Measurements from ENCODE around the gene POU6F2. TPM values are rescaled to one million over a fixed set of nuclear protein-coding genes. Genes with fewer than 3 reads are reported as not detected.
"Not testable (repeated sequence)": the region's sequence is repeated elsewhere in the genome, so short reads cannot be mapped to it uniquely, and the experiment has no call there.

POU6F2 gene
- total and polyA plus RNA-seq, 2 donors (not counting 1 experiment from before 2014, with no cell fraction given) = 0.47 TPM; not detected in 1

DNA sequence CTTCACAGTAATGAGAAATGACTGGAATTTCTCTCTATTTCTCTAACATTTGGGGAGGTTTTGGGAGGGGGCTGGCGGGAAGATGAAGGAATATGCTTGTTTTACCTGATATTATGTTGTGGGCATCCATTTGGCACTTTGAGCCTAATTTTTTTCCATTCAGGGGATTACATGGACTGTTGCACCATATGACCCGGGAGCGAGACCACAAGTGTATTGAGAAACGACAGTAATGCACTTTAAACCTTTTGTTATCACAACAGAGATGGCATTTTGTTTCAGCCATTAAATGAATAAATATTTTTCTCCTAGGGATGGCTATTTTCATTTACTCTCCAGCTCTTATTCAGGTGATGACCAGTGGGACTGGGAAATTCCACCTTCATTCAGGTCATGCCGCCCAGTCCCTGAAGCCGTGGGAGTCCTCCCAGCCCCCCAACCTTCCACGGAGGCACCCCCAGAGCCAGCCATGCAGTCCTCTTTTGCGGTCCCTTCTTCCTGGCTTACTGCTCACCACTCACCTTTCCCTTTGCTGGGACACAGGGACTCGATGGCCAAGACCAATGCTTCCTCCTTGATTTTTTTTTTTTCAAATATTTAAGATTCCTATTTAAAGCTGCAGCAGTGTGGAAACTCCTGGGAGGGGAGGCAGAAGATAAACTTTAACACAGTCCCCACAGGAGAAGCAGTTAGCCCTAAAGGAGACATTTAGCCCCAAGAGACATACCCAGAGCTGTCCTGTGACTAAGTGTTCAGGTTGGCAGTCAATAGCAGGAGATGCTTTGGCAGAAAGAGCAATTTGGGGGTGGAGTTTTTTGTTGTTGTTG is 397.6 kb downstream of the POU6F2 start:
- Histone ChIP-seq H3K4me1 (ENCODE audit: control insufficient read depth in 2 of 2, insufficient read depth in 2 of 2, low read length in 2 of 2) (no peaks in the 10 kb centered on the region), H3K4me3 (ENCODE audit: control extremely low read depth in 1 of 5, extremely low read depth in 1 of 5, insufficient read depth in 1 of 5, low read depth in 2 of 5, low read length in 4 of 5) (no peak overlapping the region), H3K79me2 (ENCODE audit: control insufficient read depth, insufficient read depth, low read length) (no peaks in the 10 kb centered on the region), H3K36me3 (replicated peaks in 1 of 2; ENCODE audit: control extremely low read depth in 1 of 2, control insufficient read depth in 1 of 2, extremely low read depth in 1 of 2, insufficient read depth in 2 of 2, low read length in 1 of 2) (no peaks in the 10 kb centered on the region), H4K20me1 (ENCODE audit: control insufficient read depth, insufficient read depth, low read length, poor library complexity, severe bottlenecking) (no peaks in the 10 kb centered on the region), H3K9ac (ENCODE audit: low read length) (no peak overlapping the region), H3K4me2 (replicated peaks; ENCODE audit: low read depth, low read length, poor library complexity, severe bottlenecking) (no peak overlapping the region), H2AFZ (ENCODE audit: insufficient read depth, low read depth, low read length, poor library complexity, severe bottlenecking) (no peak overlapping the region), H3K27me3 (replicated peaks in 1 of 4; ENCODE audit: control extremely low read depth in 1 of 4, control insufficient read depth in 3 of 4, insufficient read depth in 4 of 4, low read length in 3 of 4) (no peaks in the 10 kb centered on the region), H3K9me3 (ENCODE audit: control extremely low read depth in 1 of 3, control insufficient read depth in 2 of 3, insufficient read depth in 1 of 3, low read length in 2 of 3) (no peaks in the 10 kb centered on the region), H3K27ac (ENCODE audit: low read length in 2 of 2) (no peak overlapping the region)
- 82% methylated on average over 5 of the region's 9 CpGs for WGBS (ENCODE audit: insufficient coverage)
- Mint-ChIP-seq H3K9me3 (ENCODE audit: insufficient read depth) (peaks cover 2% of the 10 kb centered on the region), H3K4me1 (no peaks in the 10 kb centered on the region), H3K4me3 (no peak overlapping the region), H3K27ac (no peak overlapping the region), H3K27me3 (peaks cover 10% of the 10 kb centered on the region)
- TF ChIP-seq EZH2 (IDR thresholded peaks at IDR 0.05; ENCODE audit: borderline replicate concordance, insufficient read depth, low read depth, low read length, poor library complexity, severe bottlenecking) = no peak
- TF ChIP-seq CTCF (IDR thresholded peaks at IDR 0.05) = no peak
- CTCF ChIA-PET = no interaction called here
- DNase-seq (no peak), ATAC-seq (ENCODE audit: low read depth) (no peak)
- intact Hi-C loops (cut with micrococcal nuclease) = no loop called here
- POLR2A ChIA-PET = no interaction called here

- Mint-ChIP-seq H3K27me3 (peaks cover 10% of the 10 kb centered on the region), H3K9me3 (ENCODE audit: insufficient read depth) (peaks cover 2% of the 10 kb centered on the region), H3K27ac (no peak overlapping the region), H3K4me3 (no peak overlapping the region), H3K4me1 (no peaks in the 10 kb centered on the region)
- no peak overlapping the region for H3K4me2 ChIP-seq (replicated peaks; ENCODE audit: low read depth, low read length, poor library complexity, severe bottlenecking)
- H3K9me3 ChIP-seq (ENCODE audit: control extremely low read depth in 1 of 3, control insufficient read depth in 2 of 3, insufficient read depth in 1 of 3, low read length in 2 of 3) = no peaks in the 10 kb centered on the region
- H4K20me1 ChIP-seq (ENCODE audit: control insufficient read depth, insufficient read depth, low read length, poor library complexity, severe bottlenecking) = no peaks in the 10 kb centered on the region
- CTCF ChIA-PET = no interaction called here
- H3K27me3 ChIP-seq (replicated peaks in 1 of 4; ENCODE audit: control extremely low read depth in 1 of 4, control insufficient read depth in 3 of 4, insufficient read depth in 4 of 4, low read length in 3 of 4) = no peaks in the 10 kb centered on the region
- H2AFZ ChIP-seq (ENCODE audit: insufficient read depth, low read depth, low read length, poor library complexity, severe bottlenecking) = no peak overlapping the region
- POLR2A ChIA-PET = no interaction called here
- H3K36me3 ChIP-seq (replicated peaks in 1 of 2; ENCODE audit: control extremely low read depth in 1 of 2, control insufficient read depth in 1 of 2, extremely low read depth in 1 of 2, insufficient read depth in 2 of 2, low read length in 1 of 2) = no peaks in the 10 kb centered on the region
- no peaks in the 10 kb centered on the region for H3K79me2 ChIP-seq (ENCODE audit: control insufficient read depth, insufficient read depth, low read length)
- no peak for DNase-seq
- ATAC-seq (ENCODE audit: low read depth) = no peak
- no peak overlapping the region for H3K27ac ChIP-seq (ENCODE audit: low read length in 2 of 2)
- intact Hi-C loops (cut with micrococcal nuclease) = no loop called here
- no peaks in the 10 kb centered on the region for H3K4me1 ChIP-seq (ENCODE audit: control insufficient read depth in 2 of 2, insufficient read depth in 2 of 2, low read length in 2 of 2)
- no peak overlapping the region for H3K9ac ChIP-seq (ENCODE audit: low read length)
- H3K4me3 ChIP-seq (ENCODE audit: control extremely low read depth in 1 of 5, extremely low read depth in 1 of 5, insufficient read depth in 1 of 5, low read depth in 2 of 5, low read length in 4 of 5) = no peak overlapping the region
- TF ChIP-seq CTCF (IDR thresholded peaks at IDR 0.05) = no peak
- TF ChIP-seq EZH2 (IDR thresholded peaks at IDR 0.05; ENCODE audit: borderline replicate concordance, insufficient read depth, low read depth, low read length, poor library complexity, severe bottlenecking) = no peak
These were observed 398.1 kb downstream of the POU6F2 start for GRCh38 chr7:39375874-39376190.

DNA sequence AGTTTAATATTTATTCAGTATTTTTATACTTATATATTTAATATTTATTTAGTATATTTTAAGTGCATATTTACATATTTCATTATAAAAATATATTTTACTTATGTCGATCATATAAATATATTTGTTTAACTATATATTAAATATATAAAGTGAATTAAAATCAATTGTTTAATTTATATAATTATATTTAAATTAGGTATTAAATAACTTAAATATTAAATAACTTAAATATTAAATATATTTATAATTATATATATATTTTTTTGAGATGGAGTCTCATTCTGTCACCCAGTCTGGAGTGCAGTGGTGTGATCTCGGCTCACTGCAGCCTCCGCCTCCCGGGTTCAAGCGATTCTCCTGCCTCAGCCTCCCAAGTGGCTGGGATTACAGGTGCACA is 399.2 kb downstream of the POU6F2 start:
- H3K9me3 Mint-ChIP-seq (ENCODE audit: insufficient read depth); H3K36me3 ChIP-seq (replicated peaks in 1 of 2; ENCODE audit: control extremely low read depth in 1 of 2, control insufficient read depth in 1 of 2, extremely low read depth in 1 of 2, insufficient read depth in 2 of 2, low read length in 1 of 2); H3K27ac ChIP-seq (ENCODE audit: low read length in 2 of 2); CTCF ChIA-PET; H3K27me3 Mint-ChIP-seq; H4K20me1 ChIP-seq (ENCODE audit: control insufficient read depth, insufficient read depth, low read length, poor library complexity, severe bottlenecking); H3K4me1 Mint-ChIP-seq; H3K4me3 Mint-ChIP-seq; H3K4me2 ChIP-seq (replicated peaks; ENCODE audit: low read depth, low read length, poor library complexity, severe bottlenecking); H3K79me2 ChIP-seq (ENCODE audit: control insufficient read depth, insufficient read depth, low read length); H3K9me3 ChIP-seq (ENCODE audit: control extremely low read depth in 1 of 3, control insufficient read depth in 2 of 3, insufficient read depth in 1 of 3, low read length in 2 of 3); H3K27me3 ChIP-seq (replicated peaks in 1 of 4; ENCODE audit: control extremely low read depth in 1 of 4, control insufficient read depth in 3 of 4, insufficient read depth in 4 of 4, low read length in 3 of 4); ATAC-seq (ENCODE audit: low read depth); POLR2A ChIA-PET; H3K4me3 ChIP-seq (ENCODE audit: control extremely low read depth in 1 of 5, extremely low read depth in 1 of 5, insufficient read depth in 1 of 5, low read depth in 2 of 5, low read length in 4 of 5); DNase-seq; H3K27ac Mint-ChIP-seq; H2AFZ ChIP-seq (ENCODE audit: insufficient read depth, low read depth, low read length, poor library complexity, severe bottlenecking); H3K9ac ChIP-seq (ENCODE audit: low read length); intact Hi-C loops (cut with micrococcal nuclease); H3K4me1 ChIP-seq (ENCODE audit: control insufficient read depth in 2 of 2, insufficient read depth in 2 of 2, low read length in 2 of 2): not testable (repeated sequence)
- 100% methylated on average over 3 of the region's 5 CpGs for WGBS (ENCODE audit: insufficient coverage)
